Retina (tissue), 1 donor: ENCODE results near the gene MAP6D1.
A peak's percentile ranks its signal among the peaks of the same experiment; 100 is the strongest.
"Not testable (repeated sequence)": the region's sequence is repeated elsewhere in the genome, so short reads cannot be mapped to it uniquely, and the experiment has no call there.

Experiments
- DNase-seq: peaks from one replicate; pipeline ENCODE4 v3.0.0-alpha.2; 2016

The MAP6D1 gene

GRCh38 chr3:183796372-183796771 is 29.0 kb downstream of the MAP6D1 start:
- DNase-seq, result no peak

GRCh38 chr3:183794452-183794851 is 30.9 kb downstream of the MAP6D1 start:
- no peak for DNase-seq

DNA sequence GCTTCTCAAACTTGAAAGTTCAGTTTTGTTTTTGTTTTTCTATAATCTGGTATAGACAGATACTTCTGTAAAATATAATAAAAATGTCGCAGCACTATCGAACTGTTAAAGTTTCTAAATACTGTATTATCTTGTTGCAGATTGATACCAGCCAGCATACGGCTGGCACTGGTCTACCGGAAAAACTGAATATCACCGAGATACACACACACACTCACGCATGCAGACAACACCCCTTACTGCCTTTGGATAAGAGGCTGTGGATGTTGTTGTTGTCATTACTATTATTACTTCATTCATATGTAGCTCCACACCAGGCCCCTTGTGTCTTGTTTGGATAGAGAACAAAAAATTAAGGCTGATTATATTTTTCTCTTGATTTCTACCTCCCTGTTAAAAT is 32.4 kb downstream of the MAP6D1 start:
- DNase-seq, result no peak

- DNase-seq, result no peak
These were observed 34.7 kb downstream of the MAP6D1 start for GRCh38 chr3:183790700-183791099.

GRCh38 chr3:183789826-183790225 is 35.6 kb downstream of the MAP6D1 start:
- DNase-seq, result no peak

GRCh38 chr3:183784503-183784902 is 40.9 kb downstream of the MAP6D1 start:
- not testable (repeated sequence) for DNase-seq

GRCh38 chr3:183782576-183783276 is 42.7 kb downstream of the MAP6D1 start:
- DNase-seq, result no peak

DNA sequence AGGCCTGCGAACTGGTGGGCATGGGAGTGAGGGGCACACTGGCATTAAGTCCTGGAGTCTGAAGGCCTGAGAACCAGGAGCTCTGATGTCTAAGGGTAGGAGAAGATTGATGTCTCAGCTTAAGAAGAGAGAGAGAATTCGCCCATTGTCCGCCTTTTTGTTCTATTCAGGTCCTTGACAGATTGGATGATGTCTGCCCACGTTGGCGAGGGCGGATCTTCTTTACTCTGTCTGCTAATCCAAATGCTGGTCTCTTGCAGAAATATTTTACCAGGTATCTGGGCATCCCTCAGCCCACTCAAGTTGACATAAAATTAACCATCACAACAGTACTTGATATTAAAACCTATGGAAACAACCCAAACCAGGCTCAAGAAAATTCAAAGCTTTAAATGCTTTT is 44.1 kb downstream of the MAP6D1 start:
- DNase-seq, result no peak

DNA sequence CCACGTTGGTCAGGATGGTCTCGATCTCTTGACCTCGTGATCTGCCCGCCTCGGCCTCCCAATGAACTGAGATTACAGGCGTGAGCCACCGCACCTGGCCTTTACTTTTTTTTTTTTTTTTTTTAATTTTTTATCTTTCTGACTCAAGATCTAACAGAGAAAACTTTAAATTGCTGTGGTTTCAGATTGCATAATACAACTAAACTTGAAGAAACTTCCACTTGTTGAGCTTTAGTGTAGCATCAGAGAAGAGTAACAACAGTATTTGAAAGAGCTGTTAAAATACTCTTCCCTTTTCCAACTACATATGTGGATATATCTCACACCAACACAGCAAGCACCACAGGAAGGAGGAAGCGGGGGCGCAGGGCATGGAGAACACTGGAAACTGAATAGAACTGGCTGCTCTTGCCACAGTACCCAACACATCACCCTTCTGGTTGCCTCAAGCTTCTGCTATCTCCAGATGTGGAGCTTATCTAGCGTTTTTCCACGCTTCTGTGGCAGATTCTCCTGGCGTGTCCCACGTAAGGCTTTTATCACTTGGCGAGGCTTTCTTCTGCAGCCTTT is 45.4 kb downstream of the MAP6D1 start:
- no peak for DNase-seq

GRCh38 chr3:183777016-183777618 is 48.3 kb downstream of the MAP6D1 start:
- DNase-seq, result no peak

DNA sequence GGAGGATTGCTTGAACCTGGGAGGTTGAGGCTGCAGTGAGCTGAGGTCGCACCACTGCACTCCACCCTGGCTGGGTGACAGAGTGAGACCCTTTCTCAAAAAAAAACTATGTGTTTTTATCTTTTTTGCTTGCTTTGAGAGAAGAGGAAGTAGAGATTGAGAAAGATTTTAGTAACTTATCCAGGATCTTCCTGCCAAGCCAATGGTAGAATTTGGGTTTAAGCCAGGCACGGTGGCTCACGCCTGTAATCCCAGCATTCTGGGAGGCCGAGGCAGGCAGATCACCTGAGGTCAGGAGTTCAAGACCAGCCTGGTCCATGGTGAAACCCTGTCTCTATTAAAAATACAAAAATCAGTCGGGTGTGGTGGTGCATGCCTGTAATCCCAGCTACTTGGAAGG is 48.9 kb downstream of the MAP6D1 start:
- not testable (repeated sequence) for DNase-seq

DNA sequence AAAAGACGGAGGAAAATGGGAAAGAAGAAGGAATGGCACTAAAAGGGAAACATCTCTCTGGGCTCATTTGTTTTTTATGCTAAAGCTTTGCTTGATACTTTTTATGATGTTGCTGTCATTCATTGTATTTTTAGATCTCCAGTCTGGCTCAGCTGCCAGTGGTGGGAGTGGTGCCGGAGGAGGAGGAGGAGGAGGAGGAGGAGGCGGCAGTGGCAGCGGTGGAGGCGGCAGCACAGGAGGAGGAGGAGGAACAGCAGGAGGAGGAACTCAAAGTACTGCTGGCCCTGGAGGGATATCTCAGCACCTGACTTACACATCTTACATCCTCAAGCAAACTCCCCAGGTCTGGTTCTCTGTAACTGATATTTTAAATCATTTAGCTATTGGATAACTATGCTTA is 49.6 kb downstream of the MAP6D1 start:
- DNase-seq, result no peak

DNA sequence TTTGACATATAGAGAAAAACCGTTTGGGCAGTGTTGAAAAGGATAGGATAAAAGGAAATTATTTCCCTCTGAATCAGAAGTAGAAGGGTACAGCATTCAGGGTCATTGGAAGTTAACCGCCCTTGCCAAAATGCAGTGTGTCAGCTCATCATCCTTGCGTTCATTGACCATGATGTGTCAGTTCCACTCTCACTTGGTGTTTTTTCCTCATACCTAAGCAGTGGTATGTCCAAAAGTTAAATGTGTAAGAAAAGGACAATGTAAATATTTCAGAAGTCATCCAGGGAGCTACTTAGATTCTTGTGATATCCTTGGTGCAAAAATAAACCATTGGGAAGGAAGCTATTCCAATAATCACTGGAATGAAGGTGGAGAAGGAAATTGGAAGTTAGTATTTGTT is 50.7 kb downstream of the MAP6D1 start:
- DNase-seq, result no peak

DNA sequence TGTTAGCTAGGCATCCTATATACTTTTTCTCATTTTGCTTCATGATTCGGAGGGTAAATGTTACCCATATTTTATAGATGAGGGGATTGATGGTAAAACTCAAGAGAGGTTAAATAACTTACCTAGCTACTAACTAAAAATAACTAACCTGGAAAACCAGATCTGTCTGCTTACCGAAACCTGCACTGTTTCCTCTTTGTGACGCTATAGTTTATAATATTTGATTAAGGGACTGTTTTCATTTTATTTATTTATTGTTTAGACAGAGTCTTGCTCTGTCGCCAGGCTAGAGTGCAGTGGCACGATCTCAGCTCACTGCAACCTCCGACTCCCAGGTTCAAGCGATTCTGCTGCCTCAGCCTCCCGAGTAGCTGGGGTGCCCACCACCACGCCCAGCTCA is 55.9 kb downstream of the MAP6D1 start:
- DNase-seq, result no peak

DNA sequence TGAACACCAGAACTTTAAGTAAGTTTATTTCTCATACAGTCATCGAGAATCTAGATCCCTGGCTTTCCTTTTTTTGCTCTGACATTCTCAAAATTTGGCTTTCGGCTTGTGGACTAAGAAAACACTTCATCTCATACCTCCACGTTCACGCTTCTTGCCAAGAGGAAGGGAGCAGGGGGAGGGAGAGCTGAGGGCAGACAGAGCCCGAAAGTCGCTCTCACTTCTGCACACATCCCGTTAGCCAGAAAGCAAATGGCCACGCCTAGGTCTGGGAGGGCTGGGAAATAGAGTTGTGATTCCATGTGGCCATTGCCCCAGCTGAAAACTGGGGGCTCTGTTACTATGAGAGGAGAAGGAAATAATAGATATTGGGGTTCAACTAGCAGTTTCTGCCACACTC is 57.3 kb downstream of the MAP6D1 start:
- DNase-seq, result no peak

DNA sequence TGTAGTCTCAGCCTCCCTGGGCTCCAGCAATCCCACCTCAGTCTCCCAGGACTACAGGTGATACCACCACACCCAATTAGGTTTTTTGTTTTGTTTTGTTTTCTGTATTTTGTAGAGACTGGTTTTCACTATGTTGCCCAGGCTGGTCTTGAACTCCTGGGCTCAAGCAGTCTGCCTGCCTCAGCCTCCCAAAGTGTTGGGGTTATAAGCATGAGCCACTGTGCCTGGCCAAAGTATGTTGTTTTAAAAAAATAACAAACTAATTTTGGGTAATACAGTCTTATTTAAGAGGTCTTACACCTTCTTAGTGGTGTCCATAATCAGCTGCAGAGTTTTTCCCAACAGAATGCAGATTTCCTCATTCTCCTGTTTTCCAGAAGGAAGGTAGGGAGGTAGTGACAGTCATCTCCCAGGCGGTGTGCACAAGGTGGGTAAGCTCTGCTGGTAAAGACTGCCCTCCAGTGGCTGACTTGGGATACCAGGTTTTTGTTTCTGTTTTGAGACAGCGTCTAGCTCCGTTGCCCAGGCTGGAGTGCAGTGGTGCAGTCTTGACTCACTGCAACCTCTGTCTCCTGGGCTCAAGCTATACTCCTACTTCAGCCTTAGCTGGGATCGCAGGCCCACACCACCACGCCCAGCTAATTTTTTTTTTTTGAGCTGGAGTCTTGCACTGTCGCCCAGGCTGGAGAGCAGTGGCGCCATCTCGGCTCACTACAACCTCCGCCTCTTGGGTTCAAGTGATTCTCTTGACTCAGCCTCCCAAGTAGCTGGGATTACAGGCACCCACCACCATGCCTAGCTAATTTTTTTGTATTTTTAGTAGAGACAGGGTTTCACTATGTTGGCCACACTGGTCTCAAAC is 58.4 kb downstream of the MAP6D1 start:
- peak; percentile 69 for DNase-seq

- no peak for DNase-seq
These were observed 59.3 kb downstream of the MAP6D1 start for GRCh38 chr3:183766107-183766506.
